ENCODE measurements around the gene DUSP28.

Gene DUSP28

DNA sequence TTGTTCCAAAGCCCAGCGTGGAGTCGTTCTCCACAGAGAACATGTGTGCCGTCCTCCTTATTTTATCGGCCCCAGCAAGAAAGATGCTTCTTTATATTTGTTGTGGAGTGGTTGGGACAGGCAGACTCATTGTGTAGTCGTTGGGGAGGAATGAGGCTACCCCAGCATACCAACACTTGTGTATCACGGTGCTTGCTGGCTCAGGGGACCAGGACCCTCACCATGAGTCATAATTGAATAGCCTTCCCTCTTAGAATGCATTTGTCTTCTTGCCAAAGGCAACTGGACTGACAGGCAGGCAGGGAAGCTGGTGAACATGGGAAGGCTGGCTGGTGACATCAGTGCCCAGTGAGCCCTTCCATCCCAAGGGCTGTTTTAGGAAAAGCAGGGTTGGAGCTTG is 31.1 kb downstream of the DUSP28 start:
- peaks cover 46% of the 10 kb centered on the region for H3K36me3 ChIP-seq (ENCODE audit: control insufficient read depth, insufficient read depth, low read length)
- no peak overlapping the region for H3K9ac ChIP-seq (ENCODE audit: low read length)

DNA sequence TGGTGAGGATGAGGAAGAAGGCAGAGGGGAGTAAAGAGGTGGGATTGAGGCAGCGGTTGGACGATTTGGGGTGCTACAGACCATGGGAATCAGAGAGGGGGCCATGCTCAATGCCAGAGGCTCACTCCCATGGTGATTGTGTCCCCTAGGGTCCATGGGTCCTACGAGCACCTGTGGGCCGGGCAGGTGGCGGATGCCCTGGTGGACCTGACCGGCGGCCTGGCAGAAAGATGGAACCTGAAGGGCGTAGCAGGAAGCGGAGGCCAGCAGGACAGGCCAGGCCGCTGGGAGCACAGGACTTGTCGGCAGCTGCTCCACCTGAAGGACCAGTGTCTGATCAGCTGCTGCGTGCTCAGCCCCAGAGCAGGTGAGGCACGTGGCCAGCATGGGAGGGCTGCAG is 31.6 kb downstream of the DUSP28 start:
- Histone ChIP-seq H3K36me3 (ENCODE audit: control insufficient read depth, insufficient read depth, low read length) (peaks cover 50% of the 10 kb centered on the region), H3K4me3 (ENCODE audit: low read depth, low read length) (no peak overlapping the region), H3K4me1 (ENCODE audit: control insufficient read depth, insufficient read depth, low read length) (peaks cover 9% of the 10 kb centered on the region), H3K9me3 (ENCODE audit: control insufficient read depth, insufficient read depth, low read depth, low read length) (no peaks in the 10 kb centered on the region), H3K27me3 (ENCODE audit: control insufficient read depth, insufficient read depth, low read length) (no peaks in the 10 kb centered on the region), H3K9ac (ENCODE audit: low read length) (no peak overlapping the region), H3K27ac (ENCODE audit: low read depth, low read length) (no peak overlapping the region)

More for the DNA sequence above, 31.1 kb downstream of the DUSP28 start:
- Histone ChIP-seq H3K27me3 (ENCODE audit: control insufficient read depth, insufficient read depth, low read length) (no peaks in the 10 kb centered on the region), H3K4me3 (ENCODE audit: low read depth, low read length) (no peak overlapping the region), H3K27ac (ENCODE audit: low read depth, low read length) (no peak overlapping the region), H3K9me3 (ENCODE audit: control insufficient read depth, insufficient read depth, low read depth, low read length) (no peaks in the 10 kb centered on the region), H3K4me1 (ENCODE audit: control insufficient read depth, insufficient read depth, low read length) (peaks cover 9% of the 10 kb centered on the region)

DNA sequence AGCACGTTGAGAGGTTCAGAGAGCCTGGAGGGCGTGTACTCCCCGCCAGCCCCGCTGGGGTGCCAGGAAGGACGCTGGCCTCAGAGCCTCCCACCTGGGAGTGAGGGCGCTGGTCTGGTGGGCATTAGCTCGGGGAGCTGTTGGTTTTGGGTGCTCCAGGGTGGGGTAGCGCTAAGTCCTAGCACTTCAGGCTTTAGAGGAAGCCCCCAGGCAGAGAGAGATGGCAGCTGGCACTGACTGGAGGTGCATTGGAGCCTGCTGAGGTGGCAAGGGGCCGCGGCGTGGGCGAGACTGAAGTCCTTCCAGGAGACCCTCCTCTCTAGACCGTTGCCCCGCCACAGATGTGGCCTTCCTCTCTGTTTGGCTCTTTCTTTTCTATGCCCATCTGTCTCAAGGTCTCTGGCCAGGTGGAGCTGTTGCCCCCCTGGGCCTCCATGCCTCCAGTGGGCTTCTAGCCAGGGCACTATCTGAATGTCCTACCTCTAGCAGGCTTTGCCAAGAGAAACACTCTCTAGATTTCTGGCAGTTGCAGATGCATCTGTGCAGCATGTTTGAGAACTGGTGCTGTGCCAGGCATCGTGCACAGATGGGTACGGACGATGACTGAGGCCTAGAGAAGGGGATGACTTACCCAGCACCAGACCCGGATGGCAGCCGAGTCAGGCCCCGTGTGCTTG is 33.0 kb downstream of the DUSP28 start:
- Histone ChIP-seq H3K4me1 (ENCODE audit: control insufficient read depth, insufficient read depth, low read length) (no peaks in the 10 kb centered on the region), H3K27me3 (ENCODE audit: control insufficient read depth, insufficient read depth, low read length) (no peaks in the 10 kb centered on the region), H3K36me3 (ENCODE audit: control insufficient read depth, insufficient read depth, low read length) (peaks cover 63% of the 10 kb centered on the region), H3K9ac (ENCODE audit: low read length) (no peak overlapping the region), H3K9me3 (ENCODE audit: control insufficient read depth, insufficient read depth, low read depth, low read length) (no peaks in the 10 kb centered on the region), H3K27ac (ENCODE audit: low read depth, low read length) (no peak overlapping the region), H3K4me3 (ENCODE audit: low read depth, low read length) (no peak overlapping the region)

DNA sequence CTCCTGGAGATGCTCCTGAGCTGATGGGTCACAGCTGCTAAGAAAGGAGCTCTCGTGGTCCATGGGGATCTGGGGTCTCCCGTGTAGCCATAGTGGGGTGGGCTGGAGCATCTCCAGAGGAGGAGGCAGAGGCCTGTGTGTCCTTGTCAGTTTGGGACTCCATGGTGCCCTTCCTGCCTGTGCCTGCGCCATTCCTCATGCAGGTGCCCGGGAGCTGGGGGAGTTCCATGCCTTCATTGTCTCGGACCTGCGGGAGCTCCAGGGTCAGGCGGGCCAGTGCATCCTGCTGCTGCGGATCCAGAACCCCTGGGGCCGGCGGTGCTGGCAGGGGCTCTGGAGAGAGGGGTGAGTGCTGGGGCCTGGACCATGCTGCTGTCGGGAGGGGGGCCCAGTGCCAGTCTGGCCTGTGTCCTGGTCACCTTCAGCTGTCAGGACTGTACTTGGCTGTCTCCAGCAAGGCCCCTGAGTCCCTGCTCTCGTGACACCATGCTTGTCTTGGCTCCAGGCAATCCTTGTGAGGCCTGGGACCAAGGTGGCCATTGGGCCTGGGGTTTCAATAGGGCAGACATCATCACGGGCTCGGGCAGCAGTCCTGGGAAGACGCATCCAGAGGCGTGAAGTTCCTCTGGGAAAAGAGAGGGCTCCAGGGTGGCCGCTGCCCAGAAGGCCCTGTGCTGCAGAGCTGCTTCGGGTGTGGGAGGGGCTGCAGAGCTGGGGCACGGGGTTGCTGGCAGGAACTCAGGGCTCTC is 33.7 kb downstream of the DUSP28 start:
- no peaks in the 10 kb centered on the region for H3K9me3 ChIP-seq (ENCODE audit: control insufficient read depth, insufficient read depth, low read depth, low read length)
- no peak overlapping the region for H3K4me3 ChIP-seq (ENCODE audit: low read depth, low read length)
- no peak overlapping the region for H3K27ac ChIP-seq (ENCODE audit: low read depth, low read length)
- no peaks in the 10 kb centered on the region for H3K4me1 ChIP-seq (ENCODE audit: control insufficient read depth, insufficient read depth, low read length)
- peaks cover 68% of the 10 kb centered on the region for H3K36me3 ChIP-seq (ENCODE audit: control insufficient read depth, insufficient read depth, low read length)
- H3K9ac ChIP-seq (ENCODE audit: low read length): no peak overlapping the region
- H3K27me3 ChIP-seq (ENCODE audit: control insufficient read depth, insufficient read depth, low read length): no peaks in the 10 kb centered on the region

DNA sequence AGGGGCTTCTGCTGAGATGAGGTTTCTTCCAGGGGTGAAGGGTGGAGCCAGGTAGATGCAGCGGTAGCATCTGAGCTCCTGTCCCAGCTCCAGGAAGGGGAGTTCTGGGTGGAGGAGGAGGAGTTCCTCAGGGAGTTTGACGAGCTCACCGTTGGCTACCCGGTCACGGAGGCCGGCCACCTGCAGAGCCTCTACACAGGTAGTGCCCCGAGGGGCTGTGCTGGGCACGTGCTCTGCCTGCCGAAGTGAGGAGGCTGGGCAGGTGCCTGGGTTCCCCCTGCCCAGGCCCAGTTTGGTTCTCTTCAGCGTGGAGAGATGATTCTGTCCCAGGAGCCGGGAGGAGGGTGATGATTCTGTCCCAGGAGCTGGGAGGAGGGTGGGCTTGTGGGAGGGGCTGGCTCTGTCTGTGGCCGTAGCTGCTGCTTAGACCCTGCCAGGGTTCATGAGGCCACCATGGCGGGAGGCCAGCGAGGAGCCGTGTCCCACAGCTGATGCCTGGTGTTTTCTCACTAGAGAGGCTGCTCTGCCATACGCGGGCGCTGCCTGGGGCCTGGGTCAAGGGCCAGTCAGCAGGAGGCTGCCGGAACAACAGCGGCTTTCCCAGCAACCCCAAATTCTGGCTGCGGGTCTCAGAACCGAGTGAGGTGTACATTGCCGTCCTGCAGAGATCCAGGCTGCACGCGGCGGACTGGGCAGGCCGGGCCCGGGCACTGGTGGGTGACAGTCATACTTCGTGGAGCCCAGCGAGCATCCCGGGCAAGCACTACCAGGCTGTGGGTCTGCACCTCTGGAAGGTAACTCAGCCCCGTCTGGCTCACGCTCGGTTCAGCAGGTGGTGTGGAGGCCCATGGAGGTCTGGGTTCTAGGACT is 34.6 kb downstream of the DUSP28 start:
- no peak overlapping the region for H3K4me3 ChIP-seq (ENCODE audit: low read depth, low read length)
- no peaks in the 10 kb centered on the region for H3K4me1 ChIP-seq (ENCODE audit: control insufficient read depth, insufficient read depth, low read length)
- no peaks in the 10 kb centered on the region for H3K9me3 ChIP-seq (ENCODE audit: control insufficient read depth, insufficient read depth, low read depth, low read length)
- H3K36me3 ChIP-seq (ENCODE audit: control insufficient read depth, insufficient read depth, low read length): peaks cover 71% of the 10 kb centered on the region
- H3K27ac ChIP-seq (ENCODE audit: low read depth, low read length): no peak overlapping the region
- H3K27me3 ChIP-seq (ENCODE audit: control insufficient read depth, insufficient read depth, low read length): no peaks in the 10 kb centered on the region
- H3K9ac ChIP-seq (ENCODE audit: low read length): no peak overlapping the region

DNA sequence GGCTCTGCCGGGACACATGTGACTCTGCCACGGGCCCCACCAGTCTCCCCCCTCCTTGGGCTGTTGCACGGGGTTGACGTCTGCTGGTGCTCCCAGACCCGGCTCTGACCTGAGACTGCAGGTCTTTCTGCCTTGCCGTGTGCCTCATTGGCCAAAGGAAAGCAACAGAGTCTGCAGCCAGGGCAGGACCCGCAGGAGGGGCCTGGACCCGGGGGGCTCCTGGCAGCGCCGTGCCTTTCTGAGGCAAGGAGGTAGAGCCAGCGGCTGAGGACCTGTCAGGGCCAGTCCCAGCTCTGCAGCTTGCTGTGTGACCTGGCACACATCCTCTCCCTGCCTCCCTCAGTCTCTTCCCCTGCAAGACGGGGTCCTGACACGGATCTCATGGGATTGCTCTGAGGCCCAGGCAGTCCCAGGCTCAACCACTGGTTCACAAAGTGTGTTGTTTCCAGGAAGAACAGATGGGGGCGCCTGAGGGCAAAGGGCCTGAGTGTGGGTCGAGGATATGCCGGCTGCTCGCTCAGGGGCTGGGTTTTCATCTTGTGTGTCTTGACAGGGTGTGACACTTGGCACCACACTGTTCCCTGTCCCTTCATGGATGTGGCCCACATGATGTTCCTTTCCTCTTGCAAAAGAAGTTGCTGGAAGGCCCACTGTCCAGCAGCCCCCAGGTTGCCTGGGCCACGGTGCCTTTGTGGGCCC is 35.4 kb downstream of the DUSP28 start:
- Histone ChIP-seq H3K4me3 (ENCODE audit: low read depth, low read length) (no peak overlapping the region), H3K27ac (ENCODE audit: low read depth, low read length) (no peak overlapping the region), H3K36me3 (ENCODE audit: control insufficient read depth, insufficient read depth, low read length) (peaks cover 68% of the 10 kb centered on the region), H3K4me1 (ENCODE audit: control insufficient read depth, insufficient read depth, low read length) (no peaks in the 10 kb centered on the region), H3K9me3 (ENCODE audit: control insufficient read depth, insufficient read depth, low read depth, low read length) (no peaks in the 10 kb centered on the region), H3K9ac (ENCODE audit: low read length) (no peak overlapping the region), H3K27me3 (ENCODE audit: control insufficient read depth, insufficient read depth, low read length) (no peaks in the 10 kb centered on the region)

DNA sequence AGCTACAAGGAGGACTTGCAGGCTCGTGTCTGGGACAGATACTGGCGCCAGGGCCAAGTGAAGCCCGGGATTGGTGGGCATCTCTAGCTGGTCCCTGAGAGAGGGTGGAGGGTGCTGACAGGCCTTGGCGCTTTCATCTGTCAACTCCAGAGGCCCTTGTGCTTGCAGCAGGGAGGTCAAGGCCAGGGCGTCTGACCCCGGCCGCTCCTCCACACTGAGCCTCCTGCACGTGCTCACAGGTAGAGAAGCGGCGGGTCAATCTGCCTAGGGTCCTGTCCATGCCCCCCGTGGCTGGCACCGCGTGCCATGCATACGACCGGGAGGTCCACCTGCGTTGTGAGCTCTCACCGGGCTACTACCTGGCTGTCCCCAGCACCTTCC is 35.9 kb downstream of the DUSP28 start:
- H3K4me3 ChIP-seq (ENCODE audit: low read depth, low read length): no peak overlapping the region
- no peaks in the 10 kb centered on the region for H3K27me3 ChIP-seq (ENCODE audit: control insufficient read depth, insufficient read depth, low read length)
- no peak overlapping the region for H3K9ac ChIP-seq (ENCODE audit: low read length)
- peaks cover 64% of the 10 kb centered on the region for H3K36me3 ChIP-seq (ENCODE audit: control insufficient read depth, insufficient read depth, low read length)
- no peak overlapping the region for H3K27ac ChIP-seq (ENCODE audit: low read depth, low read length)
- H3K4me1 ChIP-seq (ENCODE audit: control insufficient read depth, insufficient read depth, low read length): no peaks in the 10 kb centered on the region
- H3K9me3 ChIP-seq (ENCODE audit: control insufficient read depth, insufficient read depth, low read depth, low read length): no peaks in the 10 kb centered on the region

DNA sequence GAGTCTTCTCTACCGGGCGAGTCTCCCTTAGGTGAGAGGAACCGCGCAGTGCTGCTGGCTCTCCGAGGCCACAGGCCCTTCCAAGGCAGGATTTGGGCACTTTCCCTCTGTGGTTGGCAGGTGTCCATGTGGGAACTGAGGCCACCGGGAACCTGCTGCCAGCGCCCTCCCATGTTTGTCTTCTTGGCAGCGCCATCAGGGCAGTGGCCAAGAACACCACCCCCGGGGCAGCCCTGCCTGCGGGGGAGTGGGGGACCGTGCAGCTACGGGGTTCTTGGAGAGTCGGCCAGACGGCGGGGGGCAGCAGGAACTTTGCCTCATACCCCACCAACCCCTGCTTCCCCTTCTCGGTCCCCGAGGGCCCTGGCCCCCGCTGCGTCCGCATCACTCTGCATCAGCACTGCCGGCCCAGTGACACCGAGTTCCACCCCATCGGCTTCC is 36.4 kb downstream of the DUSP28 start:
- peaks cover 61% of the 10 kb centered on the region for H3K36me3 ChIP-seq (ENCODE audit: control insufficient read depth, insufficient read depth, low read length)
- H3K27ac ChIP-seq (ENCODE audit: low read depth, low read length): no peak overlapping the region
- H3K4me1 ChIP-seq (ENCODE audit: control insufficient read depth, insufficient read depth, low read length): no peaks in the 10 kb centered on the region
- no peaks in the 10 kb centered on the region for H3K27me3 ChIP-seq (ENCODE audit: control insufficient read depth, insufficient read depth, low read length)
- no peak overlapping the region for H3K9ac ChIP-seq (ENCODE audit: low read length)
- no peaks in the 10 kb centered on the region for H3K9me3 ChIP-seq (ENCODE audit: control insufficient read depth, insufficient read depth, low read depth, low read length)
- H3K4me3 ChIP-seq (ENCODE audit: low read depth, low read length): no peak overlapping the region

DNA sequence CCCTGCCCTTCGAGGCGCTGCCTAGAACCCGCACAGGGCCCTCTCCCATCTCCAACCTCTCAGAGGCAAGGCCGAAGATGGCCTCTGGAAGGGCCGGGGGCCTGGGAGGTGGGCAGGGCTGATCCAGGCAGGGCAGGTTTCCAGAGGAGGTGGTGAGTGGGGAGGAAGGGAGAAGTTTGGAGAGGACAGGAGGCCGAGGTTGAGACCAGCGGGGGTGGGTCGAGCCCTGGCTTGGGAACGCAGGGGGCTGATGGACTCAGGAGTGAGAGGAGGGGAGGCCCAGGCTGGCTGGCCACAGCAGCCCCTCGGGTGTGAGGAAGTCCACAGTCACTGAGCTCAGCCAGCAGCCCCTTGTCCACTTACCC is 36.9 kb downstream of the DUSP28 start:
- Histone ChIP-seq H3K4me1 (ENCODE audit: control insufficient read depth, insufficient read depth, low read length) (no peaks in the 10 kb centered on the region), H3K9me3 (ENCODE audit: control insufficient read depth, insufficient read depth, low read depth, low read length) (no peaks in the 10 kb centered on the region), H3K9ac (ENCODE audit: low read length) (no peak overlapping the region), H3K27ac (ENCODE audit: low read depth, low read length) (no peak overlapping the region), H3K36me3 (ENCODE audit: control insufficient read depth, insufficient read depth, low read length) (peaks cover 56% of the 10 kb centered on the region), H3K4me3 (ENCODE audit: low read depth, low read length) (no peak overlapping the region), H3K27me3 (ENCODE audit: control insufficient read depth, insufficient read depth, low read length) (no peaks in the 10 kb centered on the region)

DNA sequence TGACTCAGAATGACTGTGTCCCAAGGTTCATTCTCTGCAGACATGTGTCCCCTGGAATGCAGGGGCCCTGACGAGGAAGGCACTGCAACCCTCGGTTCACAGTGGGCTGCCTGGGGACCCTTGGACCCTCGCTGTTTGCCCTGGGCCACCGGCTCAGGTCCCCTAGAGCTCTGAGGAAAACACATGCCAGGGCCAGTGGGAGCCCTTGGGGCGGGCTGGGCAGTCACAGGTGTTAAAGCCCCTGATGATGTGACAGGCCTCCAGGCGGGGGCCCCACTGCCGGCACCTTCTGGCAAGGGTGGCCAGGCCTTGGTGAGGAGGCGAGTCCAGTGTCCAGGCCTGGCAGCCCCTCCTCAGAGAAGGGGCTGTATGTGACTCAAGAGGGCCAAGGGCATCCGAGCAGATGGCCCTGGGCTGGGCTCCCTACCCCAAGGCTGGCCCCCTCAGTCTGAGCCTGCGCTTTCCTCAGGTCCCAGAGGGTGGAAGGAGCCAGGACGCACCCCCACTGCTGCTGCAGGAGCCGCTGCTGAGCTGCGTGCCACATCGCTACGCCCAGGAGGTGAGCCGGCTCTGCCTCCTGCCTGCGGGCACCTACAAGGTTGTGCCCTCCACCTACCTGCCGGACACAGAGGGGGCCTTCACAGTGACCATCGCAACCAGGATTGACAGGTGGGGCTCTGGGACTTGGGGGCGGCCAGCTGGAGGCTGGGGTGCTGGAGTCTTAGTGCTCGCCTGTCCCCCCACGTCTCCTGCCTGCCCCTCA is 37.4 kb downstream of the DUSP28 start:
- no peaks in the 10 kb centered on the region for H3K4me1 ChIP-seq (ENCODE audit: control insufficient read depth, insufficient read depth, low read length)
- no peak overlapping the region for H3K27ac ChIP-seq (ENCODE audit: low read depth, low read length)
- no peaks in the 10 kb centered on the region for H3K9me3 ChIP-seq (ENCODE audit: control insufficient read depth, insufficient read depth, low read depth, low read length)
- no peaks in the 10 kb centered on the region for H3K27me3 ChIP-seq (ENCODE audit: control insufficient read depth, insufficient read depth, low read length)
- H3K4me3 ChIP-seq (ENCODE audit: low read depth, low read length): no peak overlapping the region
- H3K9ac ChIP-seq (ENCODE audit: low read length): no peak overlapping the region
- peaks cover 51% of the 10 kb centered on the region for H3K36me3 ChIP-seq (ENCODE audit: control insufficient read depth, insufficient read depth, low read length)

All from HUES6 (cell line).